NCI-H524 (cell line): ENCODE data around the gene FOXR1.
"Not testable (repeated sequence)": the region's sequence is repeated elsewhere in the genome, so short reads cannot be mapped to it uniquely, and the experiment has no call there.

Source experiments
- DNase-seq, 2 experiments: peaks; one replicate each; lab custom pipeline; 2025; lab: John Stamatoyannopoulos, UW

Gene FOXR1

DNA sequence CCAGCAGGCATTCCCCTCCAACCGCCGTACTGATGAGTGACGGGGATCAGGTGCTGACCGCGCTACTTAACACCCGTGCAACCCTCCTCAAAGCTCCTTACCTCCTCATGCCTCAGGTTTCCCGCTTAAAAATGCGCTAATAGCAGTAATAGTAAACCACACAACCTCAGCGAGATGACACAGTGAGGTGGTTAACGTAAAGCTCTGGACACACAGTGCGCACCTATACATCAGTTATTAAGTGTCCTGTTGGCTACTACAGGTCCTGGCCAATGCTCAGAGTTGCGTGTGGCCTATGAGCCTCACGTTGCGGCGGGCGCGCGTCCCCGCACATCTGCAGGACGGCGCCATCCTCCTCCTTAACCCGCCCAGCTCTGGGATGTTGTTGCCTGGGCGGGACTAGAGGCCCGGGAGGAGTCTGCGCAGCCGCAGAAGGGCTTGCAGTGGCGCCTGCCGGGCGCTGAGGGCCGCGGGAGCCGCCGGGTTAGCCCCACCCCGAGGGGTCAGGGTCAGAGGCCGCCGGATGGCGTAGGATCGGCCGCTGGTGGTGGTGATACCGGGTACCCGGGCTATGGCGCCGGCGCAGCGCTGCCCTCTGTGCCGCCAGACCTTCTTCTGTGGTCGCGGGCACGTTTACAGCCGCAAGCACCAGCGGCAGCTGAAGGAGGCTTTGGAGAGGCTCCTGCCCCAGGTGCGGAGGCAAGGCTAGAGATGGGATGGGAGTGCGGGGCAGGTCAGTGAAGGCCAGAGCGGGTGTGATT lies 26.2 kb downstream of the FOXR1 start, which contains the start of gene CENATAC:
TSS of gene CENATAC (plus strand) at position 512 of the 761 bp plus-strand sequence. CDS start at position 572, 60 bp downstream.
- DNase-seq: peak; percentile 82 to 90

DNA sequence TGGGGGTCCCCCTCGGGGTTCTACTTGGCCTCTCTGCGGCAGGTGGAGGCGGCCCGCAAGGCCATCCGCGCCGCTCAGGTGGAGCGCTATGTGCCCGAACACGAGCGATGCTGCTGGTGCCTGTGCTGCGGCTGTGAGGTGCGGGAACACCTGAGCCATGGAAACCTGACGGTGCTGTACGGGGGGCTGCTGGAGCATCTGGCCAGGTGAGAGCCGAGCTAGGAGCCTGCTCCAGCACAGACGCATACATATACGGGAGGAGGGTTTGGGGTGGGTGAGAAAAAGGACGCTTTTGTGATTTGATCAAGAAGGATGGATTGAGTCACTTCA lies 26.8 kb downstream of the FOXR1 start:
- DNase-seq: no peak

DNA sequence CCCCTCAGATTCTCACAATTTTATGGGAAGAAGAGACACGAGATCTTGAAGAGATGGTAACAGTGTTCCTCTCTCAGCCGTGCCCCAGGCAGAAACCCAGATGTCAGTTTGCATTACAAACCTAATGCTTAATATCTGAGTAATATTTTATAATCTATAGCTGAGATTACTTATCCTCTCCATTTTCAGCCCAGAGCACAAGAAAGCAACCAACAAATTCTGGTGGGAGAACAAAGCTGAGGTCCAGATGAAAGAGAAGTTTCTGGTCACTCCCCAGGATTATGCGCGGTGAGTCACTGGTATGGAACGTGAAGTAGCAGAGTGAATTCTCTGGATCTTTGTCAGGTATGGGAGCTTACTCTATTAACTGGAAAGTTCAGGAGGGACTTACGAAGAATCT lies 27.3 kb downstream of the FOXR1 start:
- no peak for DNase-seq

DNA sequence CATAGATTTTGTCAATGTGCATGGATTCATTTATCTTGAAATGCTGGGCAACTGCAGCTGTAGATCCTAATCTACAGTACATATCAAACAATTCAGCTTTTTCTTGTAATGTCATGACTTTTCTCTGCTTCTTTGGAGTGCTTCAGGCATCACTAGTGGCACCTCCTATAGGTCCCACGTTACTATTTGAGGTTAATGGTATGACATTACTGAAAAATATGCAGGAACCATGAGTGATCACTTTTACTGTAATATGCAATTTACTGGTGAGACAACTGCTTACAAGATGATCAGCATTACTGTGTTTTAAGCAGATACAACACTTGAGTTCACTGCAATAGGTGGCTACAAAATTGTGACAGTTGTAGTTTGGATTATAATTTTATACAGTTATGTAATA lies 29.3 kb downstream of the FOXR1 start:
- no peak for DNase-seq

DNA sequence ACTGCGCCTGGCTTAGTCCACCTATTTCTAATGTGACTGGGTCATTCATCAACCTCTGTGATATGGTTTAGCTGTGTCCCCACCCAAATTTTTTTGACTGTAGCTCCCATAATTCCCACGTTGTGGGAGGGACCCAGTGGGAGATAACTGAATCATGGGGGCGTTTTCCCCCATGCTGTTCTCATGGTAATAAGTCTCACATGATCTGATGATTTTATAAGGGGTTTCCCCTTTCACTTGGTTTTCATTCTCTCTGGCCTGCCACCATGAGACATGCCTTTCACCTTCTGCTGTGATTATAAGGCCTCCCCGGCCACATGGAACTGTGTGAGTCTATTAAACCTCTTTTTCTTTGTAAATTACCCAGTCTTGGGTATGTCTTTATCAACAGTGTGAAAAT lies 35.1 kb downstream of the FOXR1 start:
- no peak for DNase-seq

DNA sequence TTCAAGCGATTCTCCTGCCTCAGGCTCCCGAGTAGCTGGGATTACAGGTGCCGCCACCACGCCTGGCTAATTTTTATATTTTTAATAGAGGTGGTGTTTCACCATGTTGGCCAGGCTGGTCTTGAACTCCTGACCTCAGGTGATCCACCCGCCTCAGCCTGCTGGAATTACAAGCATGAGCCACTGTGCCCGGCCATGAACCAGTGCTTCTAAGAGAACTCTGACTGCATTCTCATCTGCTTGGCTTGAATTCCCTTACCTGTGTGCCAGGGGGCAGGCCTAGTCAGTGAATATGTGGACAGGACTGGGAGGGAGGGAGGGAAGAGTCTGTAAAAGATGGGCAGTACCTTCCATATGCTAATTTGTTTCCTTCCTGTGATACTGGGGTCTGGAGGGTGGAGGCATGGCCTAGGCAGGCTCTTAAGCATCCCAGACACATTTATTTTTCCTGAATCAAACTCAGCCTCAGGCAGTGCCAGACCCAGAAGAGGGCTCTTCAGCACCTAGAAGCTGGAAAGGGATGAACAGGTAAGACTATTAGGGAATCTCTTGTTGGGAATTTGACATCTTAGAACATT lies 40.0 kb downstream of the FOXR1 start:
- no peak for DNase-seq

DNA sequence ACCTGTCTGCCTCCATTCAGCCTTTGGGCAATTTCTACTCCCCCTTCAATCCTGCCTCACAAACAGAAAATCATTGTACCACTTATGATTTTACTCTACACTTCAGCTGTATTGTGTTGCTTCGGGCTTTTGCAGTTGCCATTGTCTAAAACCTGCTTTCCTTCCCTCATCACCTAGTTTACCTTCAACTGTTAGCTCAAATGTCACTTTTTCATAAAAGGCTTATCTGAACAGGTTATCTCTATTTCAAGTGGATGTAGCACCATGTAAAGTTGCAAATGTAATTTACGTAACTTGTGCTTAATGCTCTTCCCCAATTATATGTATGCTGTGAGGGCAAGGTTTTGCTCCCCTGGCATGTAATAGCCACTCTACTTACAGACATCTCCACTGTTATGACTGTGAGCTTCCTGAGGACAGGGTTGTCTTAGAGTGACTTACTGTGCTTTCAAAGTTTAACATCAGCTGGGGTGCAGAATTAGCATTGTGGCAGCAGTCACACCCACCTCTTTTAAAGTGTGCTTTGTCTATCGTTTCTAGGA lies 41.1 kb downstream of the FOXR1 start:
- DNase-seq: no peak

DNA sequence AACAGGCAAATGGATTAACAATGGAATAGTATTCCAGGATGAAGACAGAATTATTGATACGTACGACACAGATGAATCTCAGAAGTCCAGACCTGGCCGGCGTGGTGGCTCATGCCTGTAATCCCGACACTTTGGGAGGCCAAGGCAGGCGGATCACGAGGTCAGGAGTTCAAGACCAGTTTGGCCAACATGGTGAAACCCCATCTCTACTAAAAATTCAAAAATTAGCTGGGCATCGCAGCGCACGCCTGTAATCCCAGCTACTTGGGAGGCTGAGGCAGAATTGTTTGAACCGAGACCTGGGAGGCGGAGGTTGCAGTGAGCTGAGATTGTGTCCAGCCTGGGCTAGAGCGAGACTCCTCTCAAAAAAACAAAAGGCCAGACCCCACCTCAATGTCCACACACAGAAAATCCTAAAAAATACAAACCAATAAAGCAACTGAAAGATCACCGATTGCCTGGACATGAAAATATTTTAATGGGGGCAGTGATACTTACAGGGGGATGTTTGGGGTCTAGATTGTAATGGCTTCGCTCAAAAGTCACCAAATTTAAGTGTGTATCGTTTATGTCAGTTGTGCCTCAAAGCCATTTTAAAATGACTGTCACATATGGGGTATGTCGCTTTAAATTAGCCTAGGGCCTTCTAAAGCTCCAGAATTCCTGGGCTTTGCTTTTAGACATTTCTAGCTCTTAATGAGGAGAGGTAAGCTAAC lies 42.8 kb downstream of the FOXR1 start:
- no peak for DNase-seq

DNA sequence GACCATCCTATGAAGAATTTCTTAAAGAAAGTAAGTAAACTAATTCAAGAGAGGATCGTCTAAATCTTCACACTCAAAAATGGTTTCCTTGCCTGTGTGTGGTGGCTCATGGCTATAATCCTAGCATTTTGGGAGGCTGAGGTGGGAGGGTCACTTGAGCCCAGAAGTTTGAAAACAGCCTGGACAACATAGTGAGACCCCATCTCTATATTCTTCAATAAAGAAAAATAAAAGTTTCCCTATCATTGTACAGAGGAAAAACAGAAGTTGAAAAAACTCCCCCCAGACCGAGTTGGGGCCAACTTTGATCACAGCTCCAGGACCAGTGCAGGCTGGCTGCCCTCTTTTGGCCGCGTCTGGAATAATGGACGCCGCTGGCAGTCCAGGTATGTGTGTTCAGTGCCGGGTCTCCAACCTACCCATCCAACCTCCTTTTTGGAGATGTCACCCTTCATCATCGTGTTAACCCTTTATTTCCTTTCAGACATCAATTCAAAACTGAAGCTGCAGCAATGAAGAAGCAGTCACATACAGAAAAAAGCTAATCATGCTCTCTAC lies 43.6 kb downstream of the FOXR1 start:
- DNase-seq: peak in 1 of 2 experiments; percentile 21

DNA sequence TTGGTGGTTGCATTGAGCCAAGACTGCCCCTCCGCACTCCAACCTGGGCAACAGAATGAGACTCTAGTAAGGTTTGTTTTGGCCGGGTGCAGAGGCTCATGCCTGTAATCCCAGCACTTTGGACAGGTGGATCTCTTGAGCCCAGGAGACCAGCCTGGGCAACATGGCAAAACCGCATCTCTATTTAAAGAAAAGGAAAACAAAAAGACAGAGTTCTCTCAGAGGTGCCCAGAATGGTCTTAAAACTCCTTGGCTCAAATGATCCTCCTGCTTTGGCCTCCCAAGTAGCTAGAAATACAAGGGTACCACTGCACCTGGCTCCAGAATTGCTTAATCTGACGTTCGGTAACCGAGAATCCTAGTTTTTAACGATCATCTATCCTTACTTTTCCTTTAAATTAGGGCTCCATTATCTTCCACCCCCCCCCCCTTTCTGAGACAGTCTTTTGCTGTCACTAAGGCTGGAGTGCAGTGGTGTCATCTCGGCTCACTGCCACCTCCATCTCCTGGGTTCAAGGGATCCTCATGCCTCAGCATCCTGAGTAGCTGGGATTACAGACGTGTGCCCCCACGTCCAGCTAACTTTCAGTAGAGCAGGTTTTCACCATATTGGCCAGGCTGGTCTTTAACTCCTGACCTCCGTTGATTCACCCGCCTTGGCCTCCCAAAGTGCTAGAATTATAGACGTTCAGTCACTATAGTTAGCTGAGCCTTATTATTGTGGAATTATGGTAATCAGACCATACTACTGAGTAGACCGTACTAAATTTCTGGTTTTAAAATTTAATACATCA lies 44.9 kb downstream of the FOXR1 start:
- no peak for DNase-seq

DNA sequence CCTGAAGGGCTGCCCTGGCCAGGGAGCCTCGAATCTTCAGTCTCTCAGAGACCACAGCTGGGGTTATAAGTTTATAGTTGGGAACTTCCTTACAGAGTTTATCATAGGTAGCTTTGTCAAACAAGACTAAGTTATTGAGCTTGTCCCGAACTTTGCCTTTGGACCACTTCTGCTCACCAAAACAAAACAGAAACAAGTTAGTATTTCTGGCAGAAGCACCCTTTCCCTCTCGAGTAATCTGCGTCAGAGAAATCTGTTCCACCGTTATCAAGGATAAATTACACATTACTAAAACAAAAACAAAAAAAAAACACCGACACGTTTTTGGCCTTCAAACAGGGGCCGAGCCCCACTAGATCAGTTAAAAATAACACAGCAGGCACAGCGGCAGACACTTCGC lies 45.8 kb downstream of the FOXR1 start:
- not testable (repeated sequence) for DNase-seq

DNA sequence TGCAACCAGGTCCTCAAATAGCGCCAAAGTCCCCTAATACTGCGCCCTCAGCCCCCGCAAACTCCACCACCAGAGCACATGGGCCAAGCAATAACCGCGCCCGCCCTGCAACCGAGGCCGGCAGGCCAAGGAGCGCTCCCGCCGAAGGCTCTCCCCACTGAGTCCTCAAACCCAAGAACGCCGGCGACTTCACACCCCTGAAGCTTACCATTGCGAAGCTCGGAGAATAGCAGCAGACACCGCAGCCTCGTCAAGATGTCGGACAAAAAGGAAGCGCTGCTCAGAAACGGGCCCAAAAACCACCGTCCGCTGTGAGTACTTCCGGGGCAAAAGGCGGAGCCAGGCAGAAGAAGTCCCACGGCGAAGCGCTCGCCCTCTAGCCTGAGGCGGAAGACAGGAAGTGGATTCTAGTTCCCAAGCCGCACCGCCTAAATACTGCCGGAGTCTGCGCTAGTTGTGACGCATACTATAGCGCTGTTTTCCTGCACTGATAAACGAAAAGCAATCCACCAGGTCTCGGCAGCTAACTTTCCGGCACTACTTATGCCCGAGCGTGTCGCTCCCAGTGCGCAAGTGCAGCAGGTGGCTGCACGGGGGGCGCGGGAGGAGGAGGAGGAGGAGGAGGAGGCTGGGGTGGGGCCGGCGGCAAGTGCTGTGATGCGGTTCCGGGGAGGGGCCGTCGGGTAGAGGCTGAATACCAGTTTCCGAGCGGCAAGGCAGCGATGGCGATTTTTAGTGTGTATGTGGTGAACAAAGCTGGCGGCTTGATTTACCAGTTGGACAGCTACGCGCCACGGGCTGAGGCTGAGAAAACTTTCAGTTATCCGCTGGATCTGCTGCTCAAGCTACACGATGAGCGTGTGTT lies 46.7 kb downstream of the FOXR1 start, which contains the start of the genes RPS25 and TRAPPC4:
TSS of gene RPS25 (minus strand) at position 270 of the 865 bp plus-strand sequence. CDS start at position 211, 59 bp downstream.
TSS of gene TRAPPC4 (plus strand) at position 693 of the 865 bp plus-strand sequence. CDS start at position 723, 30 bp downstream.
- DNase-seq: peak; percentile 91 to 95

DNA sequence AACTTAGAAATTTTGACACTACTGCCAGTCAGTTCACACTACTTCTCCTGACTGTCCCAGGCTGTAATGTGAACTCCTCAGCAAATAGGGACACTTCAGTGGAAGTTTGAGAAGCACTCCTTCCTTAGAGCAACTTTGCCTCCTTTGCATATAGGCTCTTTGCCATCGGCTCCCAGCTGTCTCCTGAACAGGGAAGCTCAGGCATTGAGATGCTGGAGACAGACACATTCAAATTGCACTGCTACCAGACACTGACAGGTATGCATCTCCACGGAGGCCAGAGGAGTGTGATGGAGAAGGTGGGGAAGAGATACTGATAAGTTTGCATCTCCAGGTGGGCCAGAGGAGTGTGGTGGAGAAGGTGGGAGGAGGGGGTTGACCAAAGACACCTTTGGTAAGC lies 48.4 kb downstream of the FOXR1 start:
- no peak for DNase-seq

DNA sequence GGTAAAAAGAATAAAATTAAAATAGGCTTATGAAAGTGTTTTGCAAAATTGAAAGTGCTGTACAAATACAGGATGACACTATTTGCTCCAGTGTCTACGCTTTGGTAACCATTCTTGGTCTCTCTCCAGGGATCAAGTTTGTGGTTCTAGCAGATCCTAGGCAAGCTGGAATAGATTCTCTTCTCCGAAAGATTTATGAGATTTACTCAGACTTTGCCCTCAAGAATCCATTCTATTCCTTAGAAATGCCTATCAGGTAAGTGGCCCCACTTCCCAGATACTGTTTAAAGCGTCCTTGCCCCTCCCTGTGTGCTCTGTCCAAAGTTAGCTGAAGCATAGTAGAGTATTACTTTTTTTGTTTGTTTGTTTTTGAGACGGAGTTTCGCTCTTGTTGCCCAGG lies 50.1 kb downstream of the FOXR1 start:
- DNase-seq: no peak

DNA sequence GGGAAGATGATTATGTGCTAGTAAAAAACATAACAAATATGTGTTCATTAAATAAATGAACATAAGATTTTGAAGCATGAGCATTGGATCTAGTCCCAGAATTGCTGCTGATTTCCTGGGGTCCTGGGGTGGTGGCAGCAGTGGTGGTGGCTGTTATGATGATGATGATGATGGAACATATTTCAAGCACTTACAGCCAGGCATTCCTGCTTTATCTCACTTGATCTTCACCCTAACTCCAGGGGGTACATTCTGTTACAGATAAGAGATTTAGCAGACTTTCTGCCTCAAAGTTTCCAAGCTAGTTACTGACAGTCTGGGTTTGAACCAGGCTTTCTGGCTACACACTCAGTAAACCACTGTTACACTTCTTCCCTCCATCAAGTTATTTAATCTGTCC lies 52.2 kb downstream of the FOXR1 start:
- DNase-seq: no peak

DNA sequence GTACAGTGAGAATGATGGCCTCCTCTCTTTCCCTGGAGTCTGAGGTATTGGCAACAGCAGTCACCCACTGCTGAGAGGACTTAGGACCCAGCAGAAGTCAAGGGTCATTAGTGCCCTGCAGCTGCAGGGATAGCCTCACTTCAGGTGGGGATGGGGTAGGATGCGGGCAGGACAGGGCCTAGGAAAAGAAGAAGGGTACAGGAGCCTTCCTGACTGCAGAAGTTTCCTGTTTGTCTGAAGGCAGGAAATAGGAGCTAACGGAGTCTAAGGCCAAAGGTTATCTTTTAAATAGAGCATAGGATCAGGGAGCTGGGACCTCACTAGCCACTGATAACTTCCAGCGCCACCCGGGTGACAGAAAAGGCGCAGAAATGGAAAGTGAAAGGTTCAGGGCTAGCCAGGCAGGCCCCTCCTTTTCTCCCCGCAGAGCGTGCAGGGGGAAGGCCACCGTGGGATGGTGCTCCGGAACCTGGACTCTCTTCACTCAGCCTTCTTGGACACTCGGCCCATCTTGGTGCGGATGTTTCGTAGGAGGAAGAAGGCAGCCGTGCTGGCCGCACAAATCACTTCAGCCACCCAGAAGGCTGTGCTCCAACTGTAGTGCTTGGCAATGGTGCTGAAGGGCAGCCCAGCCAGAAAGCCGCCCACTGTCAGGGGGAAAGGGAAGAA lies 53.0 kb downstream of the FOXR1 start:
- no peak for DNase-seq

DNA sequence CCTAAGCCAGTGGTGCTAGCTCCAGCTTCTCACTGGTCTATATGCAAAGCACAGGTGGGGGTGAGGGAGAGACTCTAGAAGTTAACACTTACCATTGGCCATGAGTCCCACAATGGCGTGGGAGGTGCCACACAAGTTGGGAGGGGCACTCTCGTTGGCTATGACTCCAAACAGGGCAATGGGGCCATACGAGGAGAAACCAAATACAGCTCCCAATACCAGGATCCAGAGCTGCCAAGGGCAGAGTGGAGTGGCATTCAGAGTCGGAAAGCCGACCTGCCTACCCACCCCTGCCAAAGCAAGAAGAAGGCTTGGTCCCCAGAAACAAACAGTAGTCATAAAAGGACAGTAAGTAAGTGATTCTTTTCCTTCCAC lies 53.5 kb downstream of the FOXR1 start:
- DNase-seq: no peak

DNA sequence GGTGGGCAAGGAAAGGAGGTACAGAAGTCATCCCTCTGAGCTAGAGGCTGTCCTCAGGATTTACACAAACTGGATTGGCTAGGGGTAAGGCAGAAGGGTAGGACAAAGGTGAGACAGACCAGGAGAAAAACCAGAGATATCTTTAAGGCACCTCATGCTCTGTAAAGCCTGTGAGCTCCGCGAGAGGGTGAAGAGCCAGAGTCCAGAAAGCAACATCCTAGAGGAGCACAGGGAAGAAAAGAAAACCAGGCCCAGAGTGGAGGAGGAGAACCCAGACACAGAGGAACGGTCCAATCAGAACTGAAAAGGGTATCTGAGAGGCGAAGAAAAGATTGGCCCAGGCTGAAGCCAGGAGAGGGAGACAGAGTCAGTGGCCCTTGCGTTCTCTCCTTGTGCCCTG lies 54.0 kb downstream of the FOXR1 start:
- DNase-seq: no peak

DNA sequence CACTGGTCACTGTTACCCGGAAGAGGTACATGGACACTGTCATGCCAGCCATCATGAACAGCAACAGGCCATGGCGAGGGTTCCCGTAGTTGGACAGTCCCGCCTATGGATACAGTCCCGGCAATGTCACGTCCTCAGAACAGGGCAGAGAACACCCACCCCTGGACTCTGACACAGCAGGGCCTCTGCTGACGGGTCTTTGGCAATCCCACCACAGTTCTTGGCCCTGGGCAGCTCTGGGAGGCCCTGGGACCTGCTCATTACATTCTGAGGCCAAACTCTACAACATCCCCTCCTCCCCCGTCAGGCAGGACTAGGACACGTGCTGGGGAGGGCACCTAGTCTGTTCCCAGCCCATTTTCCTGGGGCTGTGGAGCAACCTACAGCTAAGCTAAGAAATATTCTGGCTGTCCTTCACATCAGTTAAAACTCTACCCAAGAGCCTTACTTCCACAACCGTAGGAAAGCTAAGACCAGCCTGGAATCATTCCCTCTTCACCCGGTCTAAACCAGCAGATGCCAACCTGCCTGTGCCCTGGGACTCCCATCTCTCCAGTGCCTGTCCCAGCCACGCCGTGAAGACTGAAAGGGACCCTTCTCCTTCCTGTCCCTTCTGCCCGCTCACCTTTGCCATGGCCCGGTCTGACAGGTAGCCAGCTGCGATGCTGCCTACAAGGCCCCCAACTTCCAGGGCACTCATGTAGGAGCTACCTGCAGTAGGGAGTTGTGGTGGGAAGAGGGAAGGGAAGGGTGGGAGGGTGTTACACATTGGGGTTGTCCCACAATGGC lies 54.6 kb downstream of the FOXR1 start:
- DNase-seq: no peak
